ENCODE measurements around the gene SDHAF1.
A peak's percentile ranks its signal among the peaks of the same experiment; 100 is the strongest.
"Not testable (repeated sequence)": the region's sequence is repeated elsewhere in the genome, so short reads cannot be mapped to it uniquely, and the experiment has no call there.

SDHAF1 gene

GRCh38 chr19:35995048-35995993 is at the start of gene SDHAF1:
TSS of gene SDHAF1 (plus strand) at chr19:35995188. CDS start at chr19:35995275, 87 bp downstream.
- no peak for TF ChIP-seq CTCF (conservative IDR thresholded peaks at IDR 0.05; ENCODE audit: low read depth, low read length)
- Histone ChIP-seq H3K4me2 (peak within 1 kb of the TSS; percentile 85), H4K20me1 (ENCODE audit: insufficient read depth) (no peaks in the 10 kb centered on the region), H3K4me1 (ENCODE audit: low read depth, poor library complexity, severe bottlenecking) (peaks cover 8% of the 10 kb centered on the region), H3K79me2 (ENCODE audit: insufficient read depth, low read depth) (peaks cover 19% of the 10 kb centered on the region), H3K27ac (peak within 1 kb of the TSS; percentile 35), H3K4me3 (IDR thresholded peaks at IDR 0.05; ENCODE audit: insufficient read depth, low read depth, low read length) (no peak within 1 kb of the TSS), H3K27me3 (ENCODE audit: insufficient read depth, low read depth) (no peaks in the 10 kb centered on the region), H3K9ac (peak within 1 kb of the TSS; percentile 57), H3K36me3 (ENCODE audit: insufficient read depth) (no peaks in the 10 kb centered on the region), H2AFZ (ENCODE audit: low read depth) (peak within 1 kb of the TSS; percentile 86)

GRCh38 chr19:35946203-35946602 is 48.8 kb upstream of the SDHAF1 start:
- no peak overlapping the region for H3K9ac ChIP-seq
- no peak overlapping the region for H2AFZ ChIP-seq (ENCODE audit: low read depth)
- no peak overlapping the region for H3K4me2 ChIP-seq
- TF ChIP-seq CTCF (conservative IDR thresholded peaks at IDR 0.05; ENCODE audit: low read depth, low read length), result no peak
- H3K4me3 ChIP-seq (IDR thresholded peaks at IDR 0.05; ENCODE audit: insufficient read depth, low read depth, low read length), result no peak overlapping the region
- no peaks in the 10 kb centered on the region for H3K79me2 ChIP-seq (ENCODE audit: insufficient read depth, low read depth)
- no peak overlapping the region for H3K27ac ChIP-seq
- H3K4me1 ChIP-seq (ENCODE audit: low read depth, poor library complexity, severe bottlenecking), result no peaks in the 10 kb centered on the region
- H4K20me1 ChIP-seq (ENCODE audit: insufficient read depth), result no peaks in the 10 kb centered on the region
- H3K36me3 ChIP-seq (ENCODE audit: insufficient read depth), result no peaks in the 10 kb centered on the region
- H3K27me3 ChIP-seq (ENCODE audit: insufficient read depth, low read depth), result peaks cover 7% of the 10 kb centered on the region

GRCh38 chr19:35949131-35949530 is 45.9 kb upstream of the SDHAF1 start:
- no peak overlapping the region for H3K4me3 ChIP-seq (IDR thresholded peaks at IDR 0.05; ENCODE audit: insufficient read depth, low read depth, low read length)
- no peak overlapping the region for H3K4me2 ChIP-seq
- H3K27ac ChIP-seq, result no peak overlapping the region
- no peaks in the 10 kb centered on the region for H3K36me3 ChIP-seq (ENCODE audit: insufficient read depth)
- H4K20me1 ChIP-seq (ENCODE audit: insufficient read depth), result no peaks in the 10 kb centered on the region
- H3K79me2 ChIP-seq (ENCODE audit: insufficient read depth, low read depth), result no peaks in the 10 kb centered on the region
- no peak for TF ChIP-seq CTCF (conservative IDR thresholded peaks at IDR 0.05; ENCODE audit: low read depth, low read length)
- no peaks in the 10 kb centered on the region for H3K4me1 ChIP-seq (ENCODE audit: low read depth, poor library complexity, severe bottlenecking)
- H3K9ac ChIP-seq, result no peak overlapping the region
- H3K27me3 ChIP-seq (ENCODE audit: insufficient read depth, low read depth), result peaks cover 19% of the 10 kb centered on the region
- H2AFZ ChIP-seq (ENCODE audit: low read depth), result no peak overlapping the region

- Histone ChIP-seq H3K36me3 (ENCODE audit: insufficient read depth) (no peaks in the 10 kb centered on the region), H3K27ac (no peak overlapping the region), H3K9ac (no peak overlapping the region), H3K27me3 (ENCODE audit: insufficient read depth, low read depth) (peaks cover 20% of the 10 kb centered on the region; the same call in 1 of the 2 replicates), H3K4me1 (ENCODE audit: low read depth, poor library complexity, severe bottlenecking) (no peaks in the 10 kb centered on the region), H3K79me2 (ENCODE audit: insufficient read depth, low read depth) (no peaks in the 10 kb centered on the region), H3K4me2 (no peak overlapping the region), H4K20me1 (ENCODE audit: insufficient read depth) (no peaks in the 10 kb centered on the region), H2AFZ (ENCODE audit: low read depth) (no peak overlapping the region), H3K4me3 (IDR thresholded peaks at IDR 0.05; ENCODE audit: insufficient read depth, low read depth, low read length) (no peak overlapping the region)
- TF ChIP-seq CTCF (conservative IDR thresholded peaks at IDR 0.05; ENCODE audit: low read depth, low read length), result no peak
These were observed 38.9 kb upstream of the SDHAF1 start for GRCh38 chr19:35955881-35956634.

- H3K27me3 ChIP-seq (ENCODE audit: insufficient read depth, low read depth), result peaks cover 11% of the 10 kb centered on the region; the same call in 1 of the 2 replicates
- H3K4me1 ChIP-seq (ENCODE audit: low read depth, poor library complexity, severe bottlenecking); H2AFZ ChIP-seq (ENCODE audit: low read depth); H3K4me2 ChIP-seq; H3K4me3 ChIP-seq (IDR thresholded peaks at IDR 0.05; ENCODE audit: insufficient read depth, low read depth, low read length); H3K9ac ChIP-seq; H4K20me1 ChIP-seq (ENCODE audit: insufficient read depth); H3K36me3 ChIP-seq (ENCODE audit: insufficient read depth); H3K79me2 ChIP-seq (ENCODE audit: insufficient read depth, low read depth); H3K27ac ChIP-seq: not testable (repeated sequence)
These were observed 37.6 kb upstream of the SDHAF1 start for GRCh38 chr19:35957411-35957810.
